ENCODE data around the gene TSHR.

Gene TSHR

GRCh38 chr14:80965037-80965436 lies 9.6 kb downstream of the TSHR start:
- TF ChIP-seq CTCF (IDR thresholded peaks at IDR 0.05; ENCODE audit: extremely low read depth, missing control alignments) = no peak
- no peak for DNase-seq (ENCODE audit: low spot score)

GRCh38 chr14:80973931-80974641 lies 18.7 kb downstream of the TSHR start:
- DNase-seq (ENCODE audit: low spot score) = no peak
- no peak for TF ChIP-seq CTCF (IDR thresholded peaks at IDR 0.05; ENCODE audit: extremely low read depth, missing control alignments)

- no peak for DNase-seq (ENCODE audit: low spot score)
- no peak for TF ChIP-seq CTCF (IDR thresholded peaks at IDR 0.05; ENCODE audit: extremely low read depth, missing control alignments)
Measured at GRCh38 chr14:80974679-80975078, 19.3 kb downstream of the TSHR start.

GRCh38 chr14:80977221-80977620 lies 21.8 kb downstream of the TSHR start:
- DNase-seq (ENCODE audit: low spot score) = no peak
- TF ChIP-seq CTCF (IDR thresholded peaks at IDR 0.05; ENCODE audit: extremely low read depth, missing control alignments) = no peak

GRCh38 chr14:80978403-80978802 lies 23.0 kb downstream of the TSHR start:
- DNase-seq (ENCODE audit: low spot score) = no peak
- no peak for TF ChIP-seq CTCF (IDR thresholded peaks at IDR 0.05; ENCODE audit: extremely low read depth, missing control alignments)

GRCh38 chr14:80979951-80980350 lies 24.5 kb downstream of the TSHR start:
- TF ChIP-seq CTCF (IDR thresholded peaks at IDR 0.05; ENCODE audit: extremely low read depth, missing control alignments) = no peak
- no peak for DNase-seq (ENCODE audit: low spot score)

GRCh38 chr14:80981156-80981555 lies 25.7 kb downstream of the TSHR start:
- TF ChIP-seq CTCF (IDR thresholded peaks at IDR 0.05; ENCODE audit: extremely low read depth, missing control alignments) = no peak
- no peak for DNase-seq (ENCODE audit: low spot score)
